ENCODE data around the gene DNAJC9.

DNA sequence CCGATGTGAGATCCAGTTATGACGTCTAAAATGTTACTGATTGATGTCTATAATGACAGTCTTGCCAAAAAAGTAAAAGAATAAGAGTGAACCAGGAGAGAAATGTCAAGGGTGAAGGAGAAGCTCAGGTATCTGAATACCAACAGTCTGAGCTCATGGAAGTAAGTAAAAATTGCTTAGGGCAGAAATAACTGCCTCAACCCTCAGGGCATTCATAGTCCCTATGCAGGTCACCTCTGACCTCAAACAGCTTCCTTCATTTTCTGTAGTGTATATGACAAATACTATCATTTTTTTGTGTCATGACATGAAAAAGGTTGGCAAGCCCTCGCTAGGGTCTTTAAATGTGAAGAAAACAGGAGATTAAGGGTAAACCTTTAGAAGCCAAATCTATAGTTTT is 46.4 kb upstream of the DNAJC9 start:
- TF ChIP-seq, protein P1, sequence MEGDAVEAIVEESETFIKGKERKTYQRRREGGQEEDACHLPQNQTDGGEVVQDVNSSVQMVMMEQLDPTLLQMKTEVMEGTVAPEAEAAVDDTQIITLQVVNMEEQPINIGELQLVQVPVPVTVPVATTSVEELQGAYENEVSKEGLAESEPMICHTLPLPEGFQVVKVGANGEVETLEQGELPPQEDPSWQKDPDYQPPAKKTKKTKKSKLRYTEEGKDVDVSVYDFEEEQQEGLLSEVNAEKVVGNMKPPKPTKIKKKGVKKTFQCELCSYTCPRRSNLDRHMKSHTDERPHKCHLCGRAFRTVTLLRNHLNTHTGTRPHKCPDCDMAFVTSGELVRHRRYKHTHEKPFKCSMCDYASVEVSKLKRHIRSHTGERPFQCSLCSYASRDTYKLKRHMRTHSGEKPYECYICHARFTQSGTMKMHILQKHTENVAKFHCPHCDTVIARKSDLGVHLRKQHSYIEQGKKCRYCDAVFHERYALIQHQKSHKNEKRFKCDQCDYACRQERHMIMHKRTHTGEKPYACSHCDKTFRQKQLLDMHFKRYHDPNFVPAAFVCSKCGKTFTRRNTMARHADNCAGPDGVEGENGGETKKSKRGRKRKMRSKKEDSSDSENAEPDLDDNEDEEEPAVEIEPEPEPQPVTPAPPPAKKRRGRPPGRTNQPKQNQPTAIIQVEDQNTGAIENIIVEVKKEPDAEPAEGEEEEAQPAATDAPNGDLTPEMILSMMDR (conservative IDR thresholded peaks at IDR 0.05; ENCODE audit: low read length) = no peak
- no peak for TF ChIP-seq EZH2phosphoT487 (IDR thresholded peaks at IDR 0.05; ENCODE audit: borderline replicate concordance, low read depth, low read length)

All from OCI-LY7 (cell line).